Nephron (organoid): ENCODE data around the gene SESTD1.

ENCODE experiments used
- H3K27ac Mint-ChIP-seq, 3 experiments: 2 replicates each; pipeline ENCODE4 v1.8.0; 2020; ENCODE audit warnings: mixed read lengths in 3 of 3, mild to moderate bottlenecking in 2 of 3, moderate library complexity in 1 of 3
- H3K27me3 Mint-ChIP-seq: 2 replicates; pipeline ENCODE4 v1.8.0; 2021; ENCODE audit warnings: low read depth, mild to moderate bottlenecking, moderate library complexity, mixed read lengths
- H3K36me3 Mint-ChIP-seq: 2 replicates; pipeline ENCODE4 v1.8.0; 2020; ENCODE audit warnings: low read depth, mixed read lengths
- H3K4me1 Mint-ChIP-seq: 2 replicates; pipeline ENCODE4 v1.8.0; 2020; ENCODE audit warnings: mixed read lengths
- H3K4me3 Mint-ChIP-seq, 3 experiments: 2 replicates each; pipeline ENCODE4 v1.8.0; 2020; ENCODE audit warnings: mild to moderate bottlenecking in 3 of 3, mixed read lengths in 3 of 3, moderate library complexity in 2 of 3
- H3K9me3 Mint-ChIP-seq: 2 replicates; pipeline ENCODE4 v1.8.0; 2020; ENCODE audit warnings: mixed read lengths
- CTCF ChIP-seq, 3 experiments: fragments of 200-600 bp; sonication (generic); IDR thresholded peaks; one replicate each; pipeline ENCODE4 v1.5.0; 2021; ENCODE audit warnings: antibody characterized with exemption in 3 of 3; ENCODE audit not compliant: unreplicated experiment in 3 of 3

Gene SESTD1

DNA sequence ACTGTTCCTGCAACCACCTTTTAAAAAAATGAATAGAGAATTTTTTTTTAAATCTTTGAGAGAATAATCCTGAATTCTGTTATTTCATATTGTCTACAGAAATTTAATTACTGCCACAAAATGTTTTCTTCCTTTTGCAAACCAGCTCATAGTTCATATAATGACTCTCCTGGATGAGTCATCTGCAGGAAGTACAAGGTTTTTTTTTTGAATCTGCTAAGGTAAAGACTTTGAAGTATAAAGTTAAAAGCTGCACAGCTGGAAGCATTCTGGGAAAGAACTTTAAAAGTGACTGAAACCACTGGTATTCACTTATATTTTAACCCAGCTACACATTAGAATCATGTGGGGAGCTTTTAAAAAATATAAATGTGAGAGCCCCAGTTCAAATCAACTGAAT is 25.4 kb downstream of the SESTD1 start:
- no peak overlapping the region for H3K4me3 Mint-ChIP-seq
- no peak for TF ChIP-seq CTCF (IDR thresholded peaks at IDR 0.05; ENCODE audit: unreplicated experiment in 3 of 3)

DNA sequence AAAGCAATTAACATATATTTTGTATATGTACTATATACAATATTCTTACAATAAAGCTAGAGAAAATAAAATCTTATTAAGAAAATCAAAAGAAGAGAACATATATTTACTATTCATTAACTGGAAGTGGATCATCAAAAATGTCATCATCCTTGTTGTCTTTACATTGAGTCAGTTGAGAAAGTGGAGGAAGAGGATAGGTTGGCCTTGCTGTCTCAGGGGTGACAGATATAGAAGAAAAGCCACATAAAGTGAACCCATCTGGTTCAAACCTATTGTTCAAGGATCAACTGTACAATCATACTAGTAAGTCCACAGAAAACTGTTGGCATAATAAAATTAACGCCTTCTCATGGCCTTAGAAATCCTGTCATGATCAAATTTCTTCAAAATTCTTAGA is 26.6 kb downstream of the SESTD1 start:
- H3K4me3 Mint-ChIP-seq = no peak overlapping the region
- H3K36me3 Mint-ChIP-seq = peaks cover 29% of the 10 kb centered on the region
- H3K27ac Mint-ChIP-seq = peak overlapping the region in 1 of 3 experiments; percentile 37
- H3K9me3 Mint-ChIP-seq = peaks cover 17% of the 10 kb centered on the region
- no peaks in the 10 kb centered on the region for H3K27me3 Mint-ChIP-seq
- peaks cover 38% of the 10 kb centered on the region for H3K4me1 Mint-ChIP-seq
- no peak for TF ChIP-seq CTCF (IDR thresholded peaks at IDR 0.05; ENCODE audit: unreplicated experiment in 3 of 3)

More for the DNA sequence above, 25.4 kb downstream of the SESTD1 start:
- peaks cover 38% of the 10 kb centered on the region for H3K4me1 Mint-ChIP-seq
- peaks cover 22% of the 10 kb centered on the region for H3K9me3 Mint-ChIP-seq
- peak overlapping the region in 2 of 3 experiments; percentile 14 to 58 for H3K27ac Mint-ChIP-seq
- peaks cover 35% of the 10 kb centered on the region for H3K36me3 Mint-ChIP-seq
- H3K27me3 Mint-ChIP-seq = no peaks in the 10 kb centered on the region

GRCh38 chr2:179237209-179237946 is 27.3 kb downstream of the SESTD1 start:
- Mint-ChIP-seq H3K36me3 (peaks cover 27% of the 10 kb centered on the region), H3K4me1 (peaks cover 38% of the 10 kb centered on the region), H3K27ac (peak overlapping the region in 2 of 3 experiments; percentile 10 to 65), H3K27me3 (no peaks in the 10 kb centered on the region), H3K9me3 (peaks cover 10% of the 10 kb centered on the region), H3K4me3 (no peak overlapping the region)
- no peak for TF ChIP-seq CTCF (IDR thresholded peaks at IDR 0.05; ENCODE audit: unreplicated experiment in 3 of 3)

- Mint-ChIP-seq H3K4me1 (peaks cover 38% of the 10 kb centered on the region), H3K9me3 (no peaks in the 10 kb centered on the region), H3K27ac (peak overlapping the region; percentile 2 to 71 (median 25)), H3K4me3 (no peak overlapping the region), H3K27me3 (no peaks in the 10 kb centered on the region), H3K36me3 (peaks cover 15% of the 10 kb centered on the region)
- no peak for TF ChIP-seq CTCF (IDR thresholded peaks at IDR 0.05; ENCODE audit: unreplicated experiment in 3 of 3)
Observed at GRCh38 chr2:179235463-179236108, 29.0 kb downstream of the SESTD1 start.

DNA sequence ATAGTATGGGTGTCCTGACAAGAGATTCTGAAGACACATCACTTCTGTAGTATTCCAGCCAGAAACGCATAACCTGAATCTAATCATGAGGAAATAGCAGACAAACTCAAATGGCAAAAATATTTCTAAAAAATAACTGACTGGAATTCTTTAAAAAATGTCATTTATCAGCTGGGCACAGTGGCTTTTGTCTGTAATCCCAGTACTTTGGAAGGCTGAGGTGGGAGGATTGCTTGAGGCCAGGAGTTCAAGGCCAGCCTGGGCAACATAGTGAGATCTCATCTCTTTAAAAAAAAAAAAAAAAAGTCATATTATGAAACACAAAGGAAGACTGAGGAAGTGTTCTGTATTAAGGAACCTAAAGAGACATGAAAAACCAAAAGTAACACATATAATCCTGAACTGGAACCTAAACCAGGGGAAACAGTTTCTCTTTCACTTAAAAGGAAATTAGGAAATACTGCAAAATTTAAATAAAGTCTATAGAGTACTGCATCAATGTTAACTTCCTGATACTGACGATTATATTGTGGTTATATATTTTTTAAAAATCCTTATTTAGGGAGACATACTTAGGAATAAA is 29.9 kb downstream of the SESTD1 start:
- no peak overlapping the region for H3K27ac Mint-ChIP-seq
- peaks cover 12% of the 10 kb centered on the region for H3K36me3 Mint-ChIP-seq
- no peak overlapping the region for H3K4me3 Mint-ChIP-seq
- no peaks in the 10 kb centered on the region for H3K27me3 Mint-ChIP-seq
- H3K9me3 Mint-ChIP-seq = no peaks in the 10 kb centered on the region
- TF ChIP-seq CTCF (IDR thresholded peaks at IDR 0.05; ENCODE audit: unreplicated experiment in 3 of 3) = no peak
- H3K4me1 Mint-ChIP-seq = peaks cover 31% of the 10 kb centered on the region
